Sigmoid colon (tissue), 4 donors: ENCODE measurements around the gene SERPINB5.

Source experiments
- POLR2A ChIP-seq, 2 donors: fragments of 450-650 bp; IDR thresholded peaks; one replicate each; pipeline ENCODE4 v1.6.1; 2016; ENCODE audit warnings: antibody characterized with exemption in 2 of 2, mild to moderate bottlenecking in 2 of 2, moderate library complexity in 2 of 2
- POLR2AphosphoS5 ChIP-seq, 4 donors: sonication (generic); formaldehyde crosslinking; IDR thresholded peaks; one replicate each; pipeline ENCODE4 v1.6.1; 2017; ENCODE audit warnings: antibody characterized with exemption in 4 of 4
- TF ChIP-seq, protein P1 (sequence below), 4 experiments: fragments of 450-650 bp in 3 of 4; fragments of 200-600 bp in 1 of 4; IDR thresholded peaks; one replicate each; pipeline ENCODE4 v1.5.1; 2016 to 2019; ENCODE audit warnings: antibody characterized with exemption in 4 of 4, mild to moderate bottlenecking in 3 of 4, moderate library complexity in 2 of 4

DNA sequence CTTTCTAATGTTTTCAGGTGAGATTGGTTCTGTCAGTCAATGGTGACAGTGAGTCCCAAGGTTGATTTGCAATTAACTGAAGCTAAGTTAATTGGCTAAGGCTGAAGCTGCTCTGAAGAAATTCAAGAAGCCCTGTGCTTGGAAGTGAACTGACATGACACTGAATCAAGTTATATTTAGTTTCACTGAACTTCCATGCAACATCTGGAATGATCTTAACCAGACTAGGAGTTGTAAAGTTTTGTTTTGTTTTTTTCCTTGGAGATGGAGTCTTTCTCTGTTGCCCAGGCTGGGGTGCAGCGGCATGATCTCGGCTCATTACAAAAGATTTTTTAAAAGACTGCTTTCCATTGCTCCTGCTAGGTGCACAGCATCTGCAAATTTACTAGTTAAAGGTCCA lies 11.4 kb downstream of the SERPINB5 start:
- TF ChIP-seq POLR2AphosphoS5 (IDR thresholded peaks at IDR 0.05) (peak; percentile 69 to 87 (median 81)), POLR2A (IDR thresholded peaks at IDR 0.05) (no peak)
- TF ChIP-seq, protein P1, sequence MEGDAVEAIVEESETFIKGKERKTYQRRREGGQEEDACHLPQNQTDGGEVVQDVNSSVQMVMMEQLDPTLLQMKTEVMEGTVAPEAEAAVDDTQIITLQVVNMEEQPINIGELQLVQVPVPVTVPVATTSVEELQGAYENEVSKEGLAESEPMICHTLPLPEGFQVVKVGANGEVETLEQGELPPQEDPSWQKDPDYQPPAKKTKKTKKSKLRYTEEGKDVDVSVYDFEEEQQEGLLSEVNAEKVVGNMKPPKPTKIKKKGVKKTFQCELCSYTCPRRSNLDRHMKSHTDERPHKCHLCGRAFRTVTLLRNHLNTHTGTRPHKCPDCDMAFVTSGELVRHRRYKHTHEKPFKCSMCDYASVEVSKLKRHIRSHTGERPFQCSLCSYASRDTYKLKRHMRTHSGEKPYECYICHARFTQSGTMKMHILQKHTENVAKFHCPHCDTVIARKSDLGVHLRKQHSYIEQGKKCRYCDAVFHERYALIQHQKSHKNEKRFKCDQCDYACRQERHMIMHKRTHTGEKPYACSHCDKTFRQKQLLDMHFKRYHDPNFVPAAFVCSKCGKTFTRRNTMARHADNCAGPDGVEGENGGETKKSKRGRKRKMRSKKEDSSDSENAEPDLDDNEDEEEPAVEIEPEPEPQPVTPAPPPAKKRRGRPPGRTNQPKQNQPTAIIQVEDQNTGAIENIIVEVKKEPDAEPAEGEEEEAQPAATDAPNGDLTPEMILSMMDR (IDR thresholded peaks at IDR 0.05), result no peak
